Measurements from ENCODE around the gene TRIM10.

Gene TRIM10

DNA sequence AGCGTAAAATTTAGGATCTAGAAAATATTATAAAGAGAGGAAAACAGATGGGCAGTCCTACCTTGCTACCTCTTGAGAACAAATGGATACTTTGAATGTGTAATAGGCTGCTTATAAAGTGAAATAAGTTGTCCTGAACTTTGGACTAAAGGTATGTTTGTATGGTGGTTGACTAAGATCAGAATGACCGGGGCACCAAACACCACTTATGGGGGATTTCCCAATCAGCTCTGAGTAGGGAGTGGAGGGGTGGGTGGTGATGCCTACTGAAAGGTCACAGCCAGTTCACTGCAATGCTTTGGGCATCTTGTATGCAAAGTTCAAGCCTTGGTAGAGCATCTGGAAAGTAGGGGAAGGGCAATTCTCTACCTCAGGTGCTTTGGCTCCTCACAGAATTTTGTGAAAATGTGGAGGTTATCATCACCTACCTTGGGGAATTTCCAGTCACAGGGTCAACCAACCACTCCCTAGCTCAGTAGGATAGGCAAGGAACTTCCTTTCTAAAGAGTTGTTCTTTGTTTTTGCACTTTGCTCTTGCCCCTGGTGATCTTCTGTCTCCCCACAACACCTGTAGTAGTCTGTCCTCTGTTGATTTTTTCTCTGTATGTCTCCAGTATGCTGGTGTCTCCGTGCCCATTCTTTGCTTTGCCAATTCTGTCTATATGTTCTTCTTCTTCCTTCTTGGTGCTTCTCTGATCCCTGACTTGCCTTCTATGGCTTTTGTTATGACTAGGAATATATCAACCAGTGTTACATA lies 47.8 kb downstream of the TRIM10 start, which contains the start of gene TRIM31:
Gene TRIM31 (minus strand): TSS at position 88 of the 757 bp plus-strand sequence. CDS start 285 bp downstream, outside the sequence.
- Histone ChIP-seq H4K91ac (ENCODE audit: low read length) (no peak within 1 kb of the TSS), H3K36me3 (ENCODE audit: control insufficient read depth in 1 of 2, insufficient read depth in 2 of 2, low read depth in 1 of 2, low read length in 2 of 2) (no peaks in the 10 kb centered on the region), H3K9me3 (ENCODE audit: control insufficient read depth, low read length) (no peaks in the 10 kb centered on the region), H4K8ac (ENCODE audit: low read length) (no peak within 1 kb of the TSS), H3K27me3 (ENCODE audit: control insufficient read depth in 1 of 2, insufficient read depth in 1 of 2, low read length in 2 of 2) (peaks cover 42 to 55% of the 10 kb centered on the region in 2 experiments), H3K14ac (ENCODE audit: low read length in 2 of 2) (no peak within 1 kb of the TSS), H3K9ac (ENCODE audit: low read length) (no peak within 1 kb of the TSS), H2BK5ac (ENCODE audit: low read depth, low read length, poor library complexity, severe bottlenecking) (no peak within 1 kb of the TSS), H3K4me1 (ENCODE audit: control insufficient read depth, insufficient read depth, low read depth, low read length) (no peaks in the 10 kb centered on the region), H3K23ac (ENCODE audit: low read length in 2 of 2) (no peak within 1 kb of the TSS), H3K4me3 (ENCODE audit: insufficient read depth in 1 of 2, low read depth in 1 of 2, low read length in 2 of 2) (no peak within 1 kb of the TSS), H2BK12ac (ENCODE audit: low read length in 2 of 2) (no peak within 1 kb of the TSS), H3K4me2 (ENCODE audit: low read length, poor library complexity, severe bottlenecking) (no peak within 1 kb of the TSS), H3K4ac (ENCODE audit: low read depth in 1 of 2, low read length in 2 of 2) (no peak within 1 kb of the TSS), H3K18ac (ENCODE audit: low read depth in 1 of 2, low read length in 2 of 2) (no peak within 1 kb of the TSS), H2AFZ (ENCODE audit: low read depth, low read length) (no peak within 1 kb of the TSS), H3K79me1 (replicated peaks; ENCODE audit: low read length, poor library complexity, severe bottlenecking) (no peaks in the 10 kb centered on the region), H2BK120ac (ENCODE audit: low read depth, low read length) (no peak within 1 kb of the TSS), H2AK5ac (ENCODE audit: low read length, severe bottlenecking) (no peak within 1 kb of the TSS), H2BK15ac (ENCODE audit: low read depth, poor library complexity, severe bottlenecking) (no peak within 1 kb of the TSS), H3K27ac (ENCODE audit: low read length, poor library complexity, severe bottlenecking) (no peak within 1 kb of the TSS)
- 61% methylated on average over 3 of the region's 3 CpGs for WGBS
- DNase-seq, result no peak

DNA sequence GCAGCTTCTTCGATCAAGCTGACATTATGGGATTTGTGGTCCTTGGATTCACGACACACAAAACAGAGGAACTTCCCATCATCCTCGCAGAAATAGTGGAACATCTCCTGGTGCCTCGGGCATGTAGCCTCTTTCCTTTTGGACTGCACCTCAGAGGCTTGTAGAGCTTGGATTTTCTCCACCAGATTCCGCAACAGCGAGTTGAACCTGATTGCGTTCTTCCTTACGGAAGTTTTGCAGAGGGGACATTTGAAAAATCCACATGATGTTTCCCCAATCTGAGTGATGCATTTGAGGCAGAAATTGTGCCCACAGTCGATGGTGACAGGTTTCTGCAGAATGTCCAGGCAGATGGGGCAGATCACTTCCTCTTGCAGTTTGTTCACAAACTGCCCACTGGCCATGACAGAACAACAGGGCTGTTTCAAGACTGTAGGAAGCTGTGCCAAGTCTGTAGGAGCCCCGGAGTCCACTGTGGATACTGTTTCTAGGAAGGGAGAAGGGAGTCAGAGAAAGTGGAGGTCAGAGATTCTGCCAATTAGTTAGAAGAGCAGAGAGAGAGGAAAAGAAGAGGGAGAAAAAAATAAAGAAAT lies 48.5 kb downstream of the TRIM10 start:
- H3K9me3 ChIP-seq (ENCODE audit: control insufficient read depth, low read length), result no peaks in the 10 kb centered on the region
- H3K4me3 ChIP-seq (ENCODE audit: insufficient read depth in 1 of 2, low read depth in 1 of 2, low read length in 2 of 2), result no peak overlapping the region
- no peaks in the 10 kb centered on the region for H3K79me1 ChIP-seq (replicated peaks; ENCODE audit: low read length, poor library complexity, severe bottlenecking)
- H3K4me2 ChIP-seq (ENCODE audit: low read length, poor library complexity, severe bottlenecking), result no peak overlapping the region
- H3K18ac ChIP-seq (ENCODE audit: low read depth in 1 of 2, low read length in 2 of 2), result no peak overlapping the region
- H3K9ac ChIP-seq (ENCODE audit: low read length), result no peak overlapping the region
- no peaks in the 10 kb centered on the region for H3K36me3 ChIP-seq (ENCODE audit: control insufficient read depth in 1 of 2, insufficient read depth in 2 of 2, low read depth in 1 of 2, low read length in 2 of 2)
- WGBS, result 78% methylated on average over 10 of the region's 10 CpGs
- no peak overlapping the region for H2AK5ac ChIP-seq (ENCODE audit: low read length, severe bottlenecking)
- H2BK15ac ChIP-seq (ENCODE audit: low read depth, poor library complexity, severe bottlenecking), result no peak overlapping the region
- H2BK120ac ChIP-seq (ENCODE audit: low read depth, low read length), result no peak overlapping the region
- H2AFZ ChIP-seq (ENCODE audit: low read depth, low read length), result no peak overlapping the region
- DNase-seq, result no peak
- peaks cover 45 to 58% of the 10 kb centered on the region in 2 experiments for H3K27me3 ChIP-seq (ENCODE audit: control insufficient read depth in 1 of 2, insufficient read depth in 1 of 2, low read length in 2 of 2)
- H3K4ac ChIP-seq (ENCODE audit: low read depth in 1 of 2, low read length in 2 of 2), result no peak overlapping the region
- no peak overlapping the region for H3K14ac ChIP-seq (ENCODE audit: low read length in 2 of 2)
- no peak overlapping the region for H4K8ac ChIP-seq (ENCODE audit: low read length)
- H3K4me1 ChIP-seq (ENCODE audit: control insufficient read depth, insufficient read depth, low read depth, low read length), result peaks cover 1% of the 10 kb centered on the region
- H4K91ac ChIP-seq (ENCODE audit: low read length), result no peak overlapping the region
- no peak overlapping the region for H2BK5ac ChIP-seq (ENCODE audit: low read depth, low read length, poor library complexity, severe bottlenecking)
- H3K23ac ChIP-seq (ENCODE audit: low read length in 2 of 2), result no peak overlapping the region
- no peak overlapping the region for H3K27ac ChIP-seq (ENCODE audit: low read length, poor library complexity, severe bottlenecking)
- no peak overlapping the region for H2BK12ac ChIP-seq (ENCODE audit: low read length in 2 of 2)

DNA sequence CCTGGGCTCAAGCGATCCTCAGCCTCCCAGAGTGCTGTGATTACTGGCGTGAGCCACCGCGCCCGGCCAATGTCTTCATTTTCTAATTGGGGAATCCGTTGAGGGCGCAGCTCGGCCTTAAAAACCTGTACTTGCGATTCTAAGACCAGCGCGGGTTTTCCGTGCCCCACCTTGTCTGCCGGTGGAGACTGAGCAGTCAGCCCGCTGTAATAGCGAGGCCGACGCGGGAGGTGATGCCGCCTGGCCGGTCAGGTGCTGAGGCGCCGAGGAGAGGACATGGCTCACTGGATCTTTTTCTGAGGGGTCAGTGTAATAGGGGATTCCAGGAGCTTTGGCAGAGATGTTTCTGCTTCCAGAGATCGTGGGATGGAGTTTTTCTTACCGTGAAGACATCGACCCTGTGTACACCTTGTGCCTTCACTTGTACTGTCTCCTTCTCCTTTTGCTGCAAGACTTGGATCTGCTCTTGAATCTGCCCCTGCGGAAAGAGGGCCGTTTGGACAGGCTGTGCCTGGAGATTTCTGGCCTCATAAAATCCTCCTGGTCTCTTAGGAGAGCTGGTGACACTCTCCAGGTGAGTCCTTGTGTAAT lies 49.6 kb downstream of the TRIM10 start:
- Histone ChIP-seq H4K8ac (ENCODE audit: low read length) (no peak overlapping the region), H2BK120ac (ENCODE audit: low read depth, low read length) (no peak overlapping the region), H3K4me1 (ENCODE audit: control insufficient read depth, insufficient read depth, low read depth, low read length) (peaks cover 2% of the 10 kb centered on the region), H3K23ac (ENCODE audit: low read length in 2 of 2) (no peak overlapping the region), H3K27me3 (ENCODE audit: control insufficient read depth in 1 of 2, insufficient read depth in 1 of 2, low read length in 2 of 2) (peaks cover 49 to 63% of the 10 kb centered on the region in 2 experiments), H3K79me1 (replicated peaks; ENCODE audit: low read length, poor library complexity, severe bottlenecking) (no peaks in the 10 kb centered on the region), H3K9me3 (ENCODE audit: control insufficient read depth, low read length) (no peaks in the 10 kb centered on the region), H3K4ac (ENCODE audit: low read depth in 1 of 2, low read length in 2 of 2) (no peak overlapping the region), H2BK15ac (ENCODE audit: low read depth, poor library complexity, severe bottlenecking) (no peak overlapping the region), H4K91ac (ENCODE audit: low read length) (no peak overlapping the region), H2BK5ac (ENCODE audit: low read depth, low read length, poor library complexity, severe bottlenecking) (no peak overlapping the region), H2BK12ac (ENCODE audit: low read length in 2 of 2) (no peak overlapping the region), H2AFZ (ENCODE audit: low read depth, low read length) (no peak overlapping the region), H3K4me2 (ENCODE audit: low read length, poor library complexity, severe bottlenecking) (no peak overlapping the region), H2AK5ac (ENCODE audit: low read length, severe bottlenecking) (no peak overlapping the region), H3K9ac (ENCODE audit: low read length) (no peak overlapping the region), H3K27ac (ENCODE audit: low read length, poor library complexity, severe bottlenecking) (no peak overlapping the region), H3K18ac (ENCODE audit: low read depth in 1 of 2, low read length in 2 of 2) (no peak overlapping the region), H3K36me3 (ENCODE audit: control insufficient read depth in 1 of 2, insufficient read depth in 2 of 2, low read depth in 1 of 2, low read length in 2 of 2) (no peaks in the 10 kb centered on the region), H3K4me3 (ENCODE audit: insufficient read depth in 1 of 2, low read depth in 1 of 2, low read length in 2 of 2) (no peak overlapping the region), H3K14ac (ENCODE audit: low read length in 2 of 2) (no peak overlapping the region)
- 84% methylated on average over 27 of the region's 27 CpGs for WGBS
- no peak for DNase-seq

DNA sequence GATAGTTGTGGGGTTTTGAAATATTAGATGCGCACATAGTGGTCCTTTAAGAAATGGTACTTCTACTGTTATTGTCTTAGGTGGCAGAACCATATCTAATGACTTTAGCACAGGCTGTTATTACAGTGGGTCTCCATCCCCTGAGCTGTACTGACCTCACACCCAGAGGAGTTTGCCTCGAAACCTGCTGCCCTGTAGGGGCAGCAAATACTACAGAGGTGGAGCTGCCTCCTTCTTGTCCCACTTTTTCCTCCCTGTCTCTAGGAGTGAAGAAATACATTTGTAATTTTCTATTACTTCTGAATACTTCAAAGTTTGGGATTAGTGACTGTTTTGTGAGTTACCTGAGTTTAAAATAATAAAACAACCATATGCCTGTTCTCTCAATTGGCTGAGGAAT lies 56.4 kb downstream of the TRIM10 start:
- Histone ChIP-seq H3K18ac (ENCODE audit: low read depth in 1 of 2, low read length in 2 of 2) (no peak overlapping the region), H2BK5ac (ENCODE audit: low read depth, low read length, poor library complexity, severe bottlenecking) (no peak overlapping the region), H3K23ac (ENCODE audit: low read length in 2 of 2) (no peak overlapping the region), H3K4me3 (ENCODE audit: insufficient read depth in 1 of 2, low read depth in 1 of 2, low read length in 2 of 2) (no peak overlapping the region), H2AK5ac (ENCODE audit: low read length, severe bottlenecking) (no peak overlapping the region), H3K4me1 (ENCODE audit: control insufficient read depth, insufficient read depth, low read depth, low read length) (peaks cover 24% of the 10 kb centered on the region), H3K9me3 (ENCODE audit: control insufficient read depth, low read length) (no peaks in the 10 kb centered on the region), H4K8ac (ENCODE audit: low read length) (no peak overlapping the region), H3K4ac (ENCODE audit: low read depth in 1 of 2, low read length in 2 of 2) (no peak overlapping the region), H3K27ac (ENCODE audit: low read length, poor library complexity, severe bottlenecking) (no peak overlapping the region), H2BK120ac (ENCODE audit: low read depth, low read length) (no peak overlapping the region), H3K27me3 (ENCODE audit: control insufficient read depth in 1 of 2, insufficient read depth in 1 of 2, low read length in 2 of 2) (peaks cover 54 to 66% of the 10 kb centered on the region in 2 experiments), H2BK15ac (ENCODE audit: low read depth, poor library complexity, severe bottlenecking) (no peak overlapping the region), H2BK12ac (ENCODE audit: low read length in 2 of 2) (no peak overlapping the region), H4K91ac (ENCODE audit: low read length) (no peak overlapping the region), H3K14ac (ENCODE audit: low read length in 2 of 2) (no peak overlapping the region), H3K9ac (ENCODE audit: low read length) (no peak overlapping the region), H3K36me3 (ENCODE audit: control insufficient read depth in 1 of 2, insufficient read depth in 2 of 2, low read depth in 1 of 2, low read length in 2 of 2) (no peaks in the 10 kb centered on the region), H3K4me2 (ENCODE audit: low read length, poor library complexity, severe bottlenecking) (no peak overlapping the region), H2AFZ (ENCODE audit: low read depth, low read length) (no peak overlapping the region), H3K79me1 (replicated peaks; ENCODE audit: low read length, poor library complexity, severe bottlenecking) (no peaks in the 10 kb centered on the region)
- DNase-seq, result no peak
- 33% methylated on average over 1 of the region's 2 CpGs for WGBS

Data from mesenchymal stem cell (in vitro differentiated cells and primary cell).